ENCODE data around the gene ADGRF1.
"Not testable (repeated sequence)": the region's sequence is repeated elsewhere in the genome, so short reads cannot be mapped to it uniquely, and the experiment has no call there.

ADGRF1 gene

DNA sequence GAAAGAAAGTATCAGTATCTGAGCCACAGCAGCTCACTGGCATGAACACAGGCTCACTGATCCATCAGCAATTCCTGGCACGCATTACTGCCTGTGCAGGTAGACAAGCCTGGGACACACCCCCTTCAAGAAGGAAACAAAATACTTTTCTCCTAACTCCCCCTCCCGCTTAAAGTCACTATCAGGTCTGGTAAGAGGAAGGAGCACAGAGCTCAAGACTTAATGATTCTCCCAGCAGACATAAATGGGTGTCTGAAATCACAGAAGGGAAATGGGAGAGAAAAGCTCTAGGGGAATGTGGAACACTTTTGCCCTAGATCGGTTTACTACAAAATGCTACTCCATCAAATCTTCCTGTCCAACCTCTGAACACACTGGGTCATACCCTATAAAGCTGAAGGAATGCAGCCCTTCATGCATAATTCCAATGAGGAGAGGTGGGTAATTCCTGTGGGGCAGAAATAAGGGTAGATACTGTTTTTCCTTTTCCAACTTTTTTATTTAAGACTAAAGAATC is at the start of gene ADGRF1:
Gene ADGRF1, minus strand, starts transcription at position 58 of the 517 bp plus-strand sequence. CDS start 13,271 bp downstream, outside the sequence.
- no peak for DNase-seq

GRCh38 chr6:47090881-47091280 is 48.7 kb upstream of the ADGRF1 start:
- DNase-seq, result no peak

DNA sequence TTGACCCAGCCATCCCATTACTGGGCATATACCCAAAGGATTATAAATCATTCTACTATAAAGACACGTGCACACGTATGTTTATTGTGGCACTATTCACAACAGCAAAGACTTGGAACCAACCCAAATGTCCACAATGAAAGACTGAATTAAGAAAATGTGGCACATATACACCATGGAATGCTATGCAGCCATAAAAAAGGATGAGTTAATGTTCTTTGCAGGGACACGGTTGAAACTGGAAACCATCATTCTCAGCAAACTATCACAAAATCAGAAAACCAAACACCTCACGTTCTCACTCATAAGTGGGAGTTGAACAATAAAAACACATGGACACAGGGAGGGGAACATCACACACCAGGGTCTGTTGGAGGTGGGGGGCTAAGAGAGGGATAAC is 47.3 kb upstream of the ADGRF1 start:
- not testable (repeated sequence) for DNase-seq

GRCh38 chr6:47086051-47086770 is 44.1 kb upstream of the ADGRF1 start:
- DNase-seq, result no peak

GRCh38 chr6:47084610-47085009 is 42.5 kb upstream of the ADGRF1 start:
- no peak for DNase-seq

GRCh38 chr6:47083586-47084047 is 41.5 kb upstream of the ADGRF1 start:
- no peak for DNase-seq

DNA sequence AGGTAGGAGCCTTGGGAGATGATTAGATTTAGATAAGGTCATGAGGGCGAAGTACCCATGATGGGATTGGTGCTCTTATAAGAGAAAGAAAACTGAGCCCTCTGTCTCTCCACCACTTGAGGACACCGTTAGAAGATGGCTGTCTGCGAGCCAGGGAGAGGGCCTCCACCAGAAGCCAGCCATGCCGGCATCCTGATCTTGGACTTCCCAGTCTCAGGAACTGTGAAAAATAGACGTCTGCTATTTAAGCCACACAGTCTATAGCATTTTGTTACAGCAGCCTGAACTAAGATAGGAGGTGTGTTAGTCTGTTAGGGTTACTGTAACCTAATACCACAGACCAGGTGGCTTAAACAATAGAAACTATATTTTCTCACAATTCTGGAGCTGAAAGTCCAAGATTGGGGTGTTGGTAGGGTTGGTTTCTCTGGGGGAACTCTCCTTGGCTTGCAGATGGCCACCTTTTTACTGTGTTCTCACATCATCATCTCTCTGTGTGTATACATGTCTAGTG is 38.0 kb upstream of the ADGRF1 start:
- no peak for DNase-seq

DNA sequence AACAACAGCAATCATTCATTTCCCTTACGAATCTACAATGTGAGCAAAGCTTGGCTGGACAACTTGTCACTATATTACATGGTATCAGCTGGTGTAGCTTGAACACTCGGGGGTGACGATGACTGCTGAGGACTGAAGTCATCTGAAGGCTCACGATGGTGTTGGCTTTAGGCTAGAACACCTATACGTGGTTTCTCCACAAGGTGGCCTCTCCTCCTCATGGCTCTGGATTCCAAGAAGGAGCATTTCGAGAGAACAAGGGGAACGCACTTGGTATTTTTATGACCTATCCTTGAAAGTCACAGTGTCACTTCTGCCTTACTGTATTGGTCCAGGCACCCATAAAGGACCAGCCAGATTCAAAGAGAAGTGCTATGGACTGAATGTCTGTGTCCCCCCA is 37.5 kb upstream of the ADGRF1 start:
- no peak for DNase-seq

DNA sequence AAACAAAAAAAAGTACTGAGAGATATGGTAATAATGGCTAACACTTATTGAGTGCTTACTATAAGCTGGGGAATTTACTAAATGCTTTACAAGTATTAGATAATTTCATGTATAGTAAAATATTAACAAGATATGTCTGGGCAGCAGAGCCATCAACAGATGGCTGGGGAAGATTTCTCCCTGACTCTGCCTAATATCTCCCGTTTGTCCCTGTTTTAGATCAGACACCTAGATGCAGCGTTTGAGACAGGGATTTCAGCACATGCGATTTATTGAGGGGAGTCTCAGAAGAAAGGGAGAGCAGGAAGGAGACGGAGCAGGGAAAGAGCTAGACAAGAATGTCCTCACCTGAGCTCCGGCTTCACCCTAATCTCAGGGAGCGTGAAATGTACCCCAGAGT is 36.9 kb upstream of the ADGRF1 start:
- no peak for DNase-seq

DNA sequence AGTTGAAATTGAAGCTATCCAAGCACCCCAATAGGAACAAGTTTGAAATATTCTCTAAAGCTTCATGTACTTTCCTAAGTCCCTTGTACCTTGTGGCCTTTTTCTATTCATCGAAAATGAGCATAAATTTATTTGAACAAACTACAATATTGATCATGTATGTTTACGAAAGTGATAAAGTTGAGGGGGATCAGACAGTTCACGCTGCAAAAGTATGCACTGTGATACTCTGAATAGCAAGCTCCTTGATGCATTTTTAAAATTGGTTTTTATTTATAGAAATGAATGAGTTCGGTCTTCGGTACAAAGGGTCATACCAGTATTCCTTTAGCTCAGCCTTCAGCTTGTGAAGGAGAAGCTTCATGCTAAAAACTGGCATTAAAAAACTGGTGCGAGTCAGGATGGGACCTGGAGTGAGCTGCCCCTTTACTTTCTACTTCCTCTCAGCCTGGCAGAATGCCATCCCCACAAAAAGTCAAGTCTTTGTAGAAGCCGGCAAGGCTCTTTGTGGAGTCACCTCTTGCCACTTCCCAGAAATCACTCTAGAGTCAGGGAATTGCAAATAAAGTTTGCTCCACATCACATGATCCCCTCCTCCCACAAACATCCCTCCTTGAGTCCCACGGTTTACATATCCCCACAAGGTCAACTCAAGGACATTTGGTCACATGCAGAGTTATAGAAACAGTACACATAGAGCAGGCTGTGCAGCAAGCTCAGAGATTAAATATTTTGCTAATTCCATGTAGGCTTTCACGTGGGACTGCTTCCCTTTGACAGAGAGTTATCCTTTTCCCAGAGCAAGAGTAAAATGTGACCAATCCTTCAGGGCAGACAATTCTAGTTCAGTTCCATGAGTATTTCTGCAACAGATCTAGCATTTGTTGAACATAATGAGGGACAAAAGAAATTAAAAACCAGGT is 34.6 kb upstream of the ADGRF1 start:
- no peak for DNase-seq

- DNase-seq, result no peak
Measured at GRCh38 chr6:47075741-47076421, 33.7 kb upstream of the ADGRF1 start.

DNA sequence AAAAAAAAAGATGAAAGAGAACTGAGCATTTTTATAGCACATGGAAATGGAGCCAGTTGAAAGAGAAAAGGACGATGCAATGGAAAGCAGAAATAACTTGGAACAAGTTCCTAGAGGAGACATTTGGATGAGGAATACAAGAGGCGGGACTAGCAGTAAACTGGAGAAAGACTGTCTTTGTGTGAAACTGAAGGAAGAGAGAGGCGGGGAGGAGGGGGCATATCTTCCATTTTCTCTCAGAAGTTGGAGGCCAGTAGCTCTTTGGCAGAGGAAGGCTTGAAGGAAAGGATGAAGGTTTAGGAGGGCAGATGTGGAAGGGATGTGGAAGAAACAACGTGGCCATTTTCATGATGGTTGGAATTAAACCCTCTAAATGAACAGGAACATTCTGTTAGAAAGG is 33.0 kb upstream of the ADGRF1 start:
- DNase-seq, result no peak

DNA sequence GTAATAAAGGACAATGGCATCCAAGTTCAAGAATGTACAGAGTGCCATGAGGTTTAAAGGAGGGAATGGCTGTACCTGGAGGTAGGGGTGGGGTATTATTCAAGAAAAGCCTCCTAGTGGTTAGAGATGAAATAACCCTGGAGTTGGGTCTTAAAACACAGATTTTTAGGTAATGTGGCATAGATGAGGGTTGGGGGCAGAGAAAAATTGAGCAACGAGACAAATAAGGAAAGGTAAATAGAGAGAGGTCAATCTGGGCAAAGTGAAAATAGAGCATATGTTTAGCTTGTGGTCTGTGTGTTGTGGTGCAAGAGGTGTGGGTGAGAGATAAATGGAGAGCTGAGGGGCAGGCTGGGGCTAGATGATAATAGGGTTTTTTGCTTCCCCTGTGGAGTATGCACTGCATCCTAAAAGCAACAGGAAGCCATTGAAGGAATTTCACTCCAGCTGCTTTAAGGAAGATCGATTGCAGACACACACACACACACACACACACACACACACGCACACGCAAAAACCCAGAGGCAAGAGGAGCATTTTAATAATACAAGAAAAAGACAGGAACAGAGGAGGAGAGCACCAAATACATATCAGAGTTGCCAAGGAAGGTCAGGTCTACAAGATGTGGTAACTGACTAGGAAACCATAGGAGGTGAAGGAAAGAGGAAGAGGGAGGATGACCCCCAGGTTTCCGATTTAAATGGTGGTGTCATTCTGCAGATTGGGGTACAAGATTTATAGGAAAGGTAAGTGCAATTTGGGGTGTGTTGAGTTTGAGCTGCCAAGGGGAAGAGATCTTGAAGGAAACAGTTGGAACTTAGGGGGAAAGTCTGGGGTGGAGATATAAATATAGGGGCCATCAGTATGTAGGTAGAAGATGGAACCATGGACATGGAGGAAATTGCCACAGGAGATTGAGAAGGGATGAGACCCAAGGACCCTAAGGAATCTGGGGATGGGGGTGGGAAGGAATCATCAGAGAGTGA is 31.3 kb upstream of the ADGRF1 start:
- DNase-seq, result no peak

- no peak for DNase-seq
Measured at GRCh38 chr6:47072667-47073066, 30.5 kb upstream of the ADGRF1 start.

DNA sequence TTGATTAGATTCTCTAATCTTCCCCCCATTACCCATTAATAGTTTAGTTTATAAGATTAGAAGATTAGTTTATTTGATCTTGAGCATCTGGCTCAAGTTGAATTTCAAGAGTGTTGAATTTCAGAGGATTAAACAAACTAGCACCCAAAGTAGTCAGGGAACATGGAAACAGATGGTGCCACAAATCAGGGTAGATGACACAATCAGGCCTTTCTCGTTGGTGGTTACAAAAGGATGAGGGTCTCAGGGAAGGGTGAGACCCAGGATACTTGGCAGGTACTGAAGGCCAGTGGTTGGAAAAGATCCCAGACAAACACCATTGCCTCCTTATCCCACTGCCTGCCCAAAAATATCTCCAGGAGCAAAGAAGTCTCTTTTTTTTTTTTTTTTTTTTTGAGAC is 29.5 kb upstream of the ADGRF1 start:
- no peak for DNase-seq

DNA sequence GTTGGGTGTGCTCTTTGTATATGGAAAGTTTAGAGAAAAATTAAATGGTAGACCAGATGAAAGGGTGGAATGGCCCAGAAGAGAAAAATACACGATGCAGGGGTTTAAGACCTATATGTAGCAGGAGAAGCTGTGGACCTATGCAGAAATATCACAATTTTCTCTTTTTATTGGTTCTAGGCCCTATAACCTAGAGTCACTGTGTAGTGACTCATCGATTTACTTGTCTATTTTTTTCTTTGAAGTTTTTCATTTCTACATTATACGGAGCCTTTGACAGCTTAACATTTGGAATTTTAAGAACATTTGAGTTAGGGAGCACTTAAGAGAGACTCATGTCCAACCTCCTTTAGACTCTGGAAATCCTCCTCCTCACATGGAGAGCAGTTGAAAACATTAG is 28.3 kb upstream of the ADGRF1 start:
- no peak for DNase-seq

GRCh38 chr6:47069156-47069555 is 27.0 kb upstream of the ADGRF1 start:
- no peak for DNase-seq

DNA sequence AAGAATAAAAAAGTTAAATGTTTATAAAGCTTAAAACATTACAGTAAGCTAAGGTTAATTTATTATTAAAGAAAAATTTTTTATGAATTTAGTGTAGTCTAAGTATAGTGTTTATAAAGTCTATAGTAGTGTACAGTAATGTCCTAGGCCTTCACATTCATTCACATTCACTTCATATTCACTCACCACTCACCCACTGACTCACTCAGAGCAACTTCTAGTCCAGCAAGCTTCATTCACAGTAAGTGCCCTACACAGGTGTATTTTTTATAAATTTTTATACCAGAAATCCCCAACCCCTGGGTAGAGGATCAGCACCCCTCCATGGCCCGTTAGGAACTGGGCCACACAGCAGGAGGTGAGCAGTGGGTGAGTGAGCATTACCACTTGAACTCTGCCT is 24.3 kb upstream of the ADGRF1 start:
- DNase-seq, result no peak

DNA sequence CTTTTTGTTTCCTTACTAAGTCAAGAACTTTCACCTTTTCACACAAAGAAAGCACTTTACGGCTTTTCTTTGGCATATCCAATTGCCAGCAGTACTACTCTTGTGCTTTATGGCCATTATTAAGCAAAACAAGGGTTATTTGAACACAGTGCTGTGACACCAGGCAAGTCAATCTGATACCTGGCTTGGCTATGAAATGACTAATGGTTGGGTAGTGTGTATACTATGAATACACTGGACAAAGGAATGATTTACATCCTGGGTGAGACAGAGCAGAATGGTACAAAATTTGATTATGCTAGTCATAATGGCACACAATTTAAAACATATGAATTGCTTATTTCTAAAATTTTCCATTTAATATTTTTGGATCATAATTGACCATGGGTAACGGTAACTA is 22.1 kb upstream of the ADGRF1 start:
- no peak for DNase-seq

DNA sequence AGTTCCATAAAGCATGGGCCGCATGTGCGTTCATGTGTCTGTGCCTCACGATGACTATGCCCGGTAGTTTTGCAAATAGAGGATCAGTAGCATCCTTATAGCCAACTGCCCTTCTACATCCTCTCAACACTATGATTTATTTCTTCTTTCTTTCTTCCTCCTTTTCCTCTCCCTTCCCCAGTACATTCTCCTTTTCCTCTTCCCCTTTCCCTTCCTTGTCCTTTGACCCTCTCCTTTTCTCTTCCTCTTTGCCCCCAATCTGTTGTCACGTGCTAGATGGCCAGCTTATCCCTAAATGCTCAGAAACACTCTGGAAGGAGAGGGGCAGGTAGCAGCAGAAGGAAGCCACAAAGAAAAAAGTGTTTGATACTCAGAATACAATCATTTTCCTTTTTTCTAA is 20.2 kb upstream of the ADGRF1 start:
- no peak for DNase-seq
